SK-N-SH (cell line): ENCODE data around the gene HCAR2.

Experiments
- EP300 ChIP-seq, 2 experiments: IDR thresholded peaks; 2 replicates each; pipeline versions ENCODE4 v1.4.0 to v1.6.1; 2012; ENCODE audit warnings: borderline replicate concordance in 1 of 2, low read depth in 1 of 2, low read length in 1 of 2
- SMC3 ChIP-seq: IDR thresholded peaks from 2 replicates; pipeline ENCODE4 v1.6.1; 2012; ENCODE audit warnings: low read depth, low read length, improper control_type of control experiment
- TF ChIP-seq, protein P1 (sequence below): IDR thresholded peaks from 2 replicates; pipeline ENCODE4 v1.4.0; 2012; ENCODE audit warnings: low read depth
- TF ChIP-seq, protein P2 (sequence below): fragments of 200-600 bp; sonication (generic); IDR thresholded peaks from 2 replicates; pipeline ENCODE4 v1.6.1; 2017; ENCODE audit warnings: antibody characterized with exemption, mild to moderate bottlenecking, moderate library complexity

DNA sequence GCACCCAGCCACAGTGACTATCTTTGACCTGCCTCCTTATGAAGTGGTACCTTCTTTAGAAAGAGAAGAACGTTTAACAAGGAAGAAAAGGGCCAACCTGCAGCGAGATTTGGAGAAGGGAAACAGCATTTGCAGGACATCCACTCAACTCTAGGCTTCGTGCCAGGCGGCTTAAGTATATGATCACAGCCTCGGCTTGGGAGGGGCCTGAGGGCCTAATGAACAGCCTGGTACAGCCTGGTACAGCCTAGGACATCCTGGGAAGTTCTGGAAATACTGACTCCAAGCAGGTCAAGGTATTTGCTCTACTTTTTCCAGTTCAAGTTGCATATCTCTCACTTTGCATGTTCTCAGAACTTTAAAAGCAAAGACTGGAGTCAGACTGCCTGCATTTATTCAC lies 16.1 kb downstream of the HCAR2 start:
- TF ChIP-seq, protein P1, sequence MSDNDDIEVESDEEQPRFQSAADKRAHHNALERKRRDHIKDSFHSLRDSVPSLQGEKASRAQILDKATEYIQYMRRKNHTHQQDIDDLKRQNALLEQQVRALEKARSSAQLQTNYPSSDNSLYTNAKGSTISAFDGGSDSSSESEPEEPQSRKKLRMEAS = no peak
- TF ChIP-seq, protein P2, sequence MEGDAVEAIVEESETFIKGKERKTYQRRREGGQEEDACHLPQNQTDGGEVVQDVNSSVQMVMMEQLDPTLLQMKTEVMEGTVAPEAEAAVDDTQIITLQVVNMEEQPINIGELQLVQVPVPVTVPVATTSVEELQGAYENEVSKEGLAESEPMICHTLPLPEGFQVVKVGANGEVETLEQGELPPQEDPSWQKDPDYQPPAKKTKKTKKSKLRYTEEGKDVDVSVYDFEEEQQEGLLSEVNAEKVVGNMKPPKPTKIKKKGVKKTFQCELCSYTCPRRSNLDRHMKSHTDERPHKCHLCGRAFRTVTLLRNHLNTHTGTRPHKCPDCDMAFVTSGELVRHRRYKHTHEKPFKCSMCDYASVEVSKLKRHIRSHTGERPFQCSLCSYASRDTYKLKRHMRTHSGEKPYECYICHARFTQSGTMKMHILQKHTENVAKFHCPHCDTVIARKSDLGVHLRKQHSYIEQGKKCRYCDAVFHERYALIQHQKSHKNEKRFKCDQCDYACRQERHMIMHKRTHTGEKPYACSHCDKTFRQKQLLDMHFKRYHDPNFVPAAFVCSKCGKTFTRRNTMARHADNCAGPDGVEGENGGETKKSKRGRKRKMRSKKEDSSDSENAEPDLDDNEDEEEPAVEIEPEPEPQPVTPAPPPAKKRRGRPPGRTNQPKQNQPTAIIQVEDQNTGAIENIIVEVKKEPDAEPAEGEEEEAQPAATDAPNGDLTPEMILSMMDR = no peak
- TF ChIP-seq EP300 (IDR thresholded peaks at IDR 0.05; ENCODE audit: borderline replicate concordance in 1 of 2, low read depth in 1 of 2, low read length in 1 of 2) = no peak
- no peak for TF ChIP-seq SMC3
